Endodermal cell (in vitro differentiated cells): Measurements from ENCODE around the gene HAUS7. TPM values are rescaled to one million over a fixed set of nuclear protein-coding genes. Genes with fewer than 3 reads are reported as not detected.

ENCODE experiments used
- DNase-seq: peaks from one replicate; pipeline ENCODE4 v3.0.0-alpha.2; 2017
- H3K27ac ChIP-seq: 2 replicates; pipeline ENCODE4 v1.5.1; 2013; ENCODE audit warnings: mild to moderate bottlenecking, low read depth, low read length, moderate library complexity
- H3K27me3 ChIP-seq: 2 replicates; pipeline ENCODE4 v1.6.1; 2013; ENCODE audit warnings: mild to moderate bottlenecking, low read length, moderate library complexity; ENCODE audit not compliant: insufficient read depth, control insufficient read depth, poor library complexity, severe bottlenecking
- H3K36me3 ChIP-seq: 2 replicates; pipeline ENCODE4 v1.7.0; 2013; ENCODE audit warnings: mild to moderate bottlenecking, low read length, moderate library complexity; ENCODE audit not compliant: control insufficient read depth, insufficient read depth
- H3K4me1 ChIP-seq: one replicate; pipeline ENCODE4 v1.7.0; 2013; ENCODE audit warnings: low read length; ENCODE audit not compliant: control insufficient read depth, insufficient read depth
- H3K4me3 ChIP-seq: 2 replicates; pipeline ENCODE4 v1.5.1; 2013; ENCODE audit warnings: mild to moderate bottlenecking, low read length, moderate library complexity
- H3K9ac ChIP-seq: 2 replicates; pipeline ENCODE4 v1.6.1; 2013; ENCODE audit warnings: mild to moderate bottlenecking, low read length, moderate library complexity; ENCODE audit not compliant: poor library complexity, severe bottlenecking; ENCODE audit errors: extremely low read depth
- H3K9me3 ChIP-seq: 2 replicates; pipeline ENCODE4 v1.6.1; 2013; ENCODE audit warnings: mild to moderate bottlenecking, low read length, moderate library complexity; ENCODE audit not compliant: control insufficient read depth
- H3K27ac Mint-ChIP-seq: 2 replicates; pipeline ENCODE4 v1.8.0; 2020; ENCODE audit warnings: mixed read lengths
- H3K27me3 Mint-ChIP-seq: 2 replicates; pipeline ENCODE4 v1.8.0; 2021; ENCODE audit warnings: mild to moderate bottlenecking, mixed read lengths; ENCODE audit not compliant: insufficient read depth
- H3K36me3 Mint-ChIP-seq: 2 replicates; pipeline ENCODE4 v1.8.0; 2020; ENCODE audit warnings: low read depth, mixed read lengths
- H3K4me1 Mint-ChIP-seq: 2 replicates; pipeline ENCODE4 v1.8.0; 2020; ENCODE audit warnings: mixed read lengths
- H3K4me3 Mint-ChIP-seq: 2 replicates; pipeline ENCODE4 v1.8.0; 2020; ENCODE audit warnings: mild to moderate bottlenecking, moderate library complexity, mixed read lengths
- H3K9me3 Mint-ChIP-seq: 2 replicates; pipeline ENCODE4 v1.8.0; 2020; ENCODE audit warnings: mild to moderate bottlenecking, mixed read lengths
- WGBS, 2 experiments: methylation state at CpG; one replicate each; pipeline versions ENCODE4 v1.1.5 to v1.1.7; 2013; ENCODE audit warnings: missing lambda C conversion rate in 2 of 2, mixed read lengths in 1 of 2; ENCODE audit not compliant: insufficient coverage in 1 of 2, insufficient read length in 1 of 2; 5-methylcytosine and 5-hydroxymethylcytosine counted together
- total RNA-seq, 2 donors: library from RNA; stranded (reverse); fragmentation: NEBNext Ultra II Directional in 1 of 2; extraction: Animal tissue kit (Norgen Biotek cat#: 25700) in 1 of 2; gene quantifications; 2 replicates in 1 of 2; 3 replicates in 1 of 2; pipeline ENCODE4 v1.2.1, GENCODE V29; 2021
- TF ChIP-seq, protein P1 (sequence below): fragments of 200-600 bp; sonication (generic); conservative IDR thresholded peaks from 2 replicates; pipeline ENCODE4 v1.5.0; 2021; ENCODE audit warnings: antibody characterized with exemption, mild to moderate bottlenecking

The HAUS7 gene
- total RNA-seq, 2 donors from 2014 or later = 28.7 to 30.9 TPM

- Mint-ChIP-seq H3K36me3 (peaks cover 2% of the 10 kb centered on the region), H3K27me3 (no peaks in the 10 kb centered on the region), H3K27ac (no peak overlapping the region), H3K4me3 (no peak overlapping the region), H3K4me1 (no peaks in the 10 kb centered on the region), H3K9me3 (peaks cover 28% of the 10 kb centered on the region)
- H3K27me3 ChIP-seq = no peaks in the 10 kb centered on the region
- no peak for DNase-seq
- H3K9me3 ChIP-seq = no peaks in the 10 kb centered on the region
- TF ChIP-seq, protein P1, sequence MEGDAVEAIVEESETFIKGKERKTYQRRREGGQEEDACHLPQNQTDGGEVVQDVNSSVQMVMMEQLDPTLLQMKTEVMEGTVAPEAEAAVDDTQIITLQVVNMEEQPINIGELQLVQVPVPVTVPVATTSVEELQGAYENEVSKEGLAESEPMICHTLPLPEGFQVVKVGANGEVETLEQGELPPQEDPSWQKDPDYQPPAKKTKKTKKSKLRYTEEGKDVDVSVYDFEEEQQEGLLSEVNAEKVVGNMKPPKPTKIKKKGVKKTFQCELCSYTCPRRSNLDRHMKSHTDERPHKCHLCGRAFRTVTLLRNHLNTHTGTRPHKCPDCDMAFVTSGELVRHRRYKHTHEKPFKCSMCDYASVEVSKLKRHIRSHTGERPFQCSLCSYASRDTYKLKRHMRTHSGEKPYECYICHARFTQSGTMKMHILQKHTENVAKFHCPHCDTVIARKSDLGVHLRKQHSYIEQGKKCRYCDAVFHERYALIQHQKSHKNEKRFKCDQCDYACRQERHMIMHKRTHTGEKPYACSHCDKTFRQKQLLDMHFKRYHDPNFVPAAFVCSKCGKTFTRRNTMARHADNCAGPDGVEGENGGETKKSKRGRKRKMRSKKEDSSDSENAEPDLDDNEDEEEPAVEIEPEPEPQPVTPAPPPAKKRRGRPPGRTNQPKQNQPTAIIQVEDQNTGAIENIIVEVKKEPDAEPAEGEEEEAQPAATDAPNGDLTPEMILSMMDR = no peak
- H3K4me1 ChIP-seq = no peaks in the 10 kb centered on the region
- no peaks in the 10 kb centered on the region for H3K36me3 ChIP-seq
- H3K4me3 ChIP-seq = no peak overlapping the region
- H3K9ac ChIP-seq = no peak overlapping the region
- 94% methylated on average over 15 of the region's 15 CpGs; no CpG with 5 or more reads in 1 of the 2 experiments for WGBS, 2 experiments
- H3K27ac ChIP-seq = no peak overlapping the region
These were observed 29.0 kb upstream of the HAUS7 start for GRCh38 chrX:153499341-153499740.

- Mint-ChIP-seq H3K4me3 (no peak overlapping the region), H3K4me1 (no peaks in the 10 kb centered on the region), H3K9me3 (peaks cover 35% of the 10 kb centered on the region), H3K27me3 (no peaks in the 10 kb centered on the region), H3K36me3 (peaks cover 2% of the 10 kb centered on the region), H3K27ac (no peak overlapping the region)
- H3K27me3 ChIP-seq = no peaks in the 10 kb centered on the region
- no peak overlapping the region for H3K27ac ChIP-seq
- no peaks in the 10 kb centered on the region for H3K9me3 ChIP-seq
- H3K4me1 ChIP-seq = no peaks in the 10 kb centered on the region
- TF ChIP-seq, protein P1 = no peak
- no peak overlapping the region for H3K4me3 ChIP-seq
- H3K36me3 ChIP-seq = no peaks in the 10 kb centered on the region
- H3K9ac ChIP-seq = no peak overlapping the region
- no peak for DNase-seq
- 89% methylated on average over 7 of the region's 7 CpGs; no CpG with 5 or more reads in 1 of the 2 experiments for WGBS, 2 experiments
These were observed 28.1 kb upstream of the HAUS7 start for GRCh38 chrX:153498453-153498852.

DNA sequence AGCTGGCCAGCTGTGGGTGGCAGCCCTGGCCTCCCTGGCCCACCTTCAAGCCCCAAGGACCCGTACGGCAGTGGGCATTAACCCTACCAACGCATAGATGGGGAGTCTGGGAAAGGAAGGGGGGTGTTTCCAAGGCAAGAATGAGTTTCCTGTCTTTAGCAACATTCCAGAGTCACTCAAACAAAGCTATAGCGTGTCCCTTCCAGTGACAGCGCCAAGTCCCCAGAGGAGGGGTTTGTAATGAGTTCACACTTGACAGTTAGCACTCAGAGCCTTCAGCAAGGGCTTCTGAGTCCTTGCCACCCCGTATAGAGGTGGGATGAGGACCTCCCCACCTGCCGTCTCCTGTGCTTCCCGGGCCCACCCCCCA lies 26.2 kb upstream of the HAUS7 start:
- Mint-ChIP-seq H3K4me3 (no peak overlapping the region), H3K9me3 (peaks cover 44% of the 10 kb centered on the region), H3K27me3 (no peaks in the 10 kb centered on the region), H3K27ac (no peak overlapping the region), H3K36me3 (peaks cover 2% of the 10 kb centered on the region), H3K4me1 (no peaks in the 10 kb centered on the region)
- H3K27ac ChIP-seq = no peak overlapping the region
- TF ChIP-seq, protein P1 = no peak
- no peaks in the 10 kb centered on the region for H3K27me3 ChIP-seq
- 74 to 83% methylated on average over 2 to 3 of the region's 8 CpGs for WGBS, 2 experiments
- H3K4me1 ChIP-seq = no peaks in the 10 kb centered on the region
- H3K36me3 ChIP-seq = no peaks in the 10 kb centered on the region
- no peak overlapping the region for H3K4me3 ChIP-seq
- no peak overlapping the region for H3K9ac ChIP-seq
- DNase-seq = no peak
- no peaks in the 10 kb centered on the region for H3K9me3 ChIP-seq
